Right lobe of liver (tissue), 6 donors: ENCODE measurements around the gene NRXN3. TPM values are rescaled to one million over a fixed set of nuclear protein-coding genes. Genes with fewer than 3 reads are reported as not detected.
A peak's percentile ranks its signal among the peaks of the same experiment; 100 is the strongest.

Experiments used
- ATAC-seq, 4 donors: fragments of 200-7000 bp; cut with Tn5 transposase; one replicate each; pipeline ENCODE4 v1.9.1; 2020; ENCODE audit warnings: mild to moderate bottlenecking in 4 of 4, moderate library complexity in 4 of 4
- DNase-seq, 3 donors: peaks; one replicate each; pipeline ENCODE4 v3.0.0-alpha.2; 2020
- H3K27ac ChIP-seq, 3 donors: fragments of 200-600 bp; one replicate each; pipeline ENCODE4 v1.8.0; 2022
- H3K27me3 ChIP-seq, 2 donors: fragments of 200-600 bp; one replicate each; pipeline ENCODE4 v1.8.0; 2022
- H3K36me3 ChIP-seq, 4 donors: fragments of 200-600 bp; sonication (generic) in 1 of 4; one replicate each; pipeline versions ENCODE4 v1.5.1 to v1.8.0; 2017 to 2022; ENCODE audit warnings: control low read depth in 1 of 4
- H3K4me1 ChIP-seq, 4 donors: fragments of 200-600 bp; sonication (generic) in 1 of 4; one replicate each; pipeline versions ENCODE4 v1.5.1 to v1.8.0; 2017 to 2022; ENCODE audit warnings: control low read depth in 1 of 4
- H3K4me3 ChIP-seq, 3 donors: fragments of 200-600 bp; one replicate each; pipeline ENCODE4 v1.8.0; 2022
- H3K9me3 ChIP-seq, 4 donors: fragments of 200-600 bp; sonication (generic) in 1 of 4; one replicate each; pipeline versions ENCODE4 v1.5.1 to v1.8.0; 2017 to 2022; ENCODE audit warnings: control low read depth in 1 of 4
- POLR2A ChIP-seq: fragments of 450-650 bp; IDR thresholded peaks from one replicate; pipeline ENCODE4 v1.6.1; 2017; ENCODE audit warnings: antibody characterized with exemption, mild to moderate bottlenecking
- WGBS: methylation state at CpG from one replicate; pipeline ENCODE4 v1.1.6; 2018; ENCODE audit warnings: low coverage, low lambda C conversion rate; ENCODE audit not compliant: insufficient coverage; ENCODE audit errors: missing lambda C conversion rate; 5-methylcytosine and 5-hydroxymethylcytosine counted together
- intact Hi-C, 2 donors: fragments of 100-400 bp; cut with DNase I; formaldehyde crosslinking; loops; one replicate each; pipeline versions ENCODE4 v1.11.2 to v1.14.1; 2022
- total RNA-seq, 6 experiments: library from RNA; depleted of rRNA in 2 of 6; stranded (reverse); fragments of >200 nt in 2 of 6; fragmentation: NEBNext Ultra II Directional in 3 of 6; extraction: Animal tissue kit (Norgen Biotek cat#: 25700) in 3 of 6; gene quantifications; one replicate each; pipeline versions ENCODE4 v1.1.0 to v1.2.4, GENCODE V29; 2016 to 2023
- TF ChIP-seq, protein P1 (sequence below), 4 donors: fragments of 200-600 bp in 3 of 4; fragments of 450-650 bp in 1 of 4; IDR thresholded peaks; one replicate each; pipeline versions ENCODE4 v1.5.1 to v1.8.0; 2016 to 2022; ENCODE audit warnings: antibody characterized with exemption in 4 of 4, mild to moderate bottlenecking in 2 of 4
- donor health status: DM: no; HTN: yes; CAD: no.
- donor health status: DM: no; HTN: no; CAD: no.
- donor health status: DM: no; HTN: no; CAD: no.
- donor health status: DM: no; HTN: yes; CAD: no.
- donor health status: DM: no; HTN: yes; CAD: no.

NRXN3 gene
- total RNA-seq, 6 experiments from 2014 or later: 0.06 to 0.51 (median 0.23) TPM; not detected in 1

GRCh38 chr14:78412475-78412874 is 242.3 kb downstream of the NRXN3 start:
- intact Hi-C loops: no loop called here
- H3K4me3 ChIP-seq: no peak overlapping the region
- no peak for DNase-seq
- H3K36me3 ChIP-seq: no peaks in the 10 kb centered on the region
- no peaks in the 10 kb centered on the region for H3K9me3 ChIP-seq
- H3K27me3 ChIP-seq: no peaks in the 10 kb centered on the region
- no peak overlapping the region for H3K27ac ChIP-seq
- ATAC-seq: no peak
- no peak for TF ChIP-seq POLR2A
- TF ChIP-seq, protein P1, sequence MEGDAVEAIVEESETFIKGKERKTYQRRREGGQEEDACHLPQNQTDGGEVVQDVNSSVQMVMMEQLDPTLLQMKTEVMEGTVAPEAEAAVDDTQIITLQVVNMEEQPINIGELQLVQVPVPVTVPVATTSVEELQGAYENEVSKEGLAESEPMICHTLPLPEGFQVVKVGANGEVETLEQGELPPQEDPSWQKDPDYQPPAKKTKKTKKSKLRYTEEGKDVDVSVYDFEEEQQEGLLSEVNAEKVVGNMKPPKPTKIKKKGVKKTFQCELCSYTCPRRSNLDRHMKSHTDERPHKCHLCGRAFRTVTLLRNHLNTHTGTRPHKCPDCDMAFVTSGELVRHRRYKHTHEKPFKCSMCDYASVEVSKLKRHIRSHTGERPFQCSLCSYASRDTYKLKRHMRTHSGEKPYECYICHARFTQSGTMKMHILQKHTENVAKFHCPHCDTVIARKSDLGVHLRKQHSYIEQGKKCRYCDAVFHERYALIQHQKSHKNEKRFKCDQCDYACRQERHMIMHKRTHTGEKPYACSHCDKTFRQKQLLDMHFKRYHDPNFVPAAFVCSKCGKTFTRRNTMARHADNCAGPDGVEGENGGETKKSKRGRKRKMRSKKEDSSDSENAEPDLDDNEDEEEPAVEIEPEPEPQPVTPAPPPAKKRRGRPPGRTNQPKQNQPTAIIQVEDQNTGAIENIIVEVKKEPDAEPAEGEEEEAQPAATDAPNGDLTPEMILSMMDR (IDR thresholded peaks at IDR 0.05): no peak
- 73% methylated on average over 3 of the region's 3 CpGs for WGBS
- H3K4me1 ChIP-seq: no peaks in the 10 kb centered on the region

DNA sequence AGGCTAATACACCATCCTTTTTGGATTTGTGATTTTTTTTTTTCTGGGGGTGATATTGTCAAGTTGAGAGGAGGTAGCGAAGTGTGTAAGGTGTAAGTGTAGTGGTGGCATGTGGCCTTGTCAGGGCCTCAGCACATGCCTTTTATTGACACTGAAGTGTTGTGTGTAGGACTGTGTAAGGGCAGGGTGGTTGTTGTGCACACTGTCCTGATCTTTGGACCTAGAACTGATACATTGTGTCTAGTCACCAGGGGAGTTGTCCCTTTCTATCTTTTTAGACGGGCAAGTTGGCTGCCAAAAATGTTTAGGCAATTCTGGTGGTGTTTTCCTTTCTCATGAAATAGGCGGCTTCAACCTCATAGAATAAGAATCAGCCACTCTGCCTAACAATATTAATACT is 244.0 kb downstream of the NRXN3 start:
- no peak for DNase-seq
- H3K9me3 ChIP-seq: no peaks in the 10 kb centered on the region
- no peaks in the 10 kb centered on the region for H3K4me1 ChIP-seq
- intact Hi-C loops: no loop called here
- H3K27me3 ChIP-seq: no peaks in the 10 kb centered on the region
- no peak overlapping the region for H3K27ac ChIP-seq
- ATAC-seq: peak; percentile 50 to 90 (median 67)
- no peak for TF ChIP-seq POLR2A
- TF ChIP-seq, protein P1 (IDR thresholded peaks at IDR 0.05): no peak
- no peaks in the 10 kb centered on the region for H3K36me3 ChIP-seq
- no peak overlapping the region for H3K4me3 ChIP-seq
- WGBS: 54% methylated on average over 2 of the region's 3 CpGs

DNA sequence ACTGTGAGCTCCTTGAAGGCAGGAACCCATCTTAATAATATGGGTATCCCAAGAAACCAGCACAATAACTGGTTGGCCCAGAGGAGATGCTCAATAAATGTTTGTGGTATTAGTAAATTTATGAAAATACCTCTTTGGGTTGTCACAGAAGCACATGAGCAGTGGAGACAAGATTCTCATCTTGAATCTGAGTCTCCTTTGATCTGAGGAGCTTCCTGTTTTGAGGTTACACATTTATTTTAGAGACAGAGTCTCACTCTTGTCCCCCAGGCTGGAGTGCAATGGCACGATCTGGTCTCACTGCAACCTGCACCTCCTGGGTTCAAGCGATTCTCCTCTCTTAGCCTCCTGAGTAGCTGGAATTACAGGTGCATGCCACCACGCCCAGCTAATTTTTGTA is 247.4 kb downstream of the NRXN3 start:
- intact Hi-C loops: no loop called here
- WGBS: 43% methylated on average over 1 of the region's 3 CpGs

GRCh38 chr14:78424311-78424710 is 254.1 kb downstream of the NRXN3 start:
- Histone ChIP-seq H3K27ac (no peak overlapping the region), H3K27me3 (no peaks in the 10 kb centered on the region), H3K9me3 (no peaks in the 10 kb centered on the region), H3K4me3 (no peak overlapping the region), H3K4me1 (no peaks in the 10 kb centered on the region), H3K36me3 (no peaks in the 10 kb centered on the region)
- no peak for ATAC-seq
- TF ChIP-seq, protein P1 (IDR thresholded peaks at IDR 0.05): no peak
- TF ChIP-seq POLR2A: no peak
- intact Hi-C loops: no loop called here
- WGBS: 47% methylated on average over 1 of the region's 1 CpG
- DNase-seq: no peak

More for the DNA sequence above, 247.4 kb downstream of the NRXN3 start:
- no peak for ATAC-seq
- H3K4me1 ChIP-seq: no peaks in the 10 kb centered on the region
- H3K27me3 ChIP-seq: no peaks in the 10 kb centered on the region
- H3K4me3 ChIP-seq: no peak overlapping the region
- H3K27ac ChIP-seq: no peak overlapping the region
- TF ChIP-seq, protein P1 (IDR thresholded peaks at IDR 0.05): no peak
- TF ChIP-seq POLR2A: no peak
- DNase-seq: no peak
- H3K9me3 ChIP-seq: no peaks in the 10 kb centered on the region
- no peaks in the 10 kb centered on the region for H3K36me3 ChIP-seq

GRCh38 chr14:78425330-78425729 is 255.2 kb downstream of the NRXN3 start:
- Histone ChIP-seq H3K27me3 (no peaks in the 10 kb centered on the region), H3K4me3 (no peak overlapping the region), H3K9me3 (no peaks in the 10 kb centered on the region), H3K27ac (no peak overlapping the region), H3K4me1 (no peaks in the 10 kb centered on the region), H3K36me3 (no peaks in the 10 kb centered on the region)
- TF ChIP-seq, protein P1 (IDR thresholded peaks at IDR 0.05): no peak
- TF ChIP-seq POLR2A: no peak
- no peak for ATAC-seq
- no peak for DNase-seq
- WGBS: 17% methylated on average over 2 of the region's 2 CpGs
- intact Hi-C loops: no loop called here
